GM21381 (cell line): ENCODE results near the gene SLC8A1.

Experiments
- ATAC-seq: cut with Tn5 transposase; IDR thresholded peaks from one replicate; pipeline ENCODE4 v1.9.1; 2021; ENCODE audit warnings: mild to moderate bottlenecking, moderate library complexity; ENCODE audit not compliant: unreplicated experiment

Gene SLC8A1

DNA sequence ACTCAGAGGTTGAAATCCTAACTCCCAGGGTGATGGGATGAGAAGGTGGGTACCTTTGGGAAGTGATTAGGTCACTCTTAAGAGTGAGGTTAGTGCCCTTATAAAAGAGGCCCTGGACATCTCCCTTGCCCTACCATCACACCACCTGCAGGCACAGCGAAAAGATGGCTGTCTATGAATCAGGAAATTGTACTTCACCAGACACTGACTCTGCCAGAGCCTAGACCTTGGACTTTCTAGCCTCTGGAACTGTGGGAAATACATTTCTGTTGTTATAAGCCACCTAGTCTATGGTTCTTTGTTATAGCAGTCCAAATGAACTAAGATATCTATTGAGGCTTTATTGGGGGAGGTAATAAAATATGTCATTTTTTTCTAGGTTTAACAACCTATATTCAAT lies 203.6 kb downstream of the SLC8A1 start:
- ATAC-seq = no peak

DNA sequence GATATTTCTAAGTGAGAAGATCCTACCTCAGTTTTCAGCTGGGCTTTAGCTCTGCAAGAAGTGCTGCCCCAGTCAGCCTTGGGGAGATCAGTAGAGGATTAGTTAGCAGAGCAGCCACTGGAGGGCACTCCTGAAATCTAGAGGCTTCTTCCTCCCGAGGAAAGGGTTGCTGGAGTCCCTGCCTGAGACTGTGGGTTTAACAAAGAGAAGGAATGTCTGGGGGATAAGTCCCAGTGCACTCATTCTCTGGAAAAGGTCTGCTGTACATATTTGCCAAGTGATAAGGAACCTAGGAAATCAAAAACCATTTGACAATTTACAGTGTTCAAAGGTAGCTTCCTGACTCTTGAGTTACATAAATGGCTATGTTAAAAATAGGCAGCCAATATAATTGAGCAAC lies 207.2 kb downstream of the SLC8A1 start:
- no peak for ATAC-seq

DNA sequence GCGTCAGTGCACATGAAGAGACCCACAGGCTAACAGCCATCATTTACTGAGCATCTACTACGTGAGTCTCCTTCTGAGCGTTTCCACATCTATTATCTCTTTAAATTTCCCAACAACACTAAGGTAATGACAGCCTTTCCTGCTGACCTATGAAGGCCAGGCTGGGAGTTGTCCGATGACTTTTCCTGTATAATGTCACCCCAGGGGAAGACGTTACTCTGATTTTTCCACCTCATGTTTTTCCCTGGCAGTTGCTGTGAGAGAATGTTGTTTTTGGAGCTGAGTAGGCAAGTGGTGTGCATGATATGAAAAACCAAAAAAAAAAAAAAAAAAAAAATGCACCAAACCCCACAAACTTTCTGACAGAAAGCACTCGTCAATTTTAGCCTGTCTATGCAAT lies 207.6 kb downstream of the SLC8A1 start:
- no peak for ATAC-seq

DNA sequence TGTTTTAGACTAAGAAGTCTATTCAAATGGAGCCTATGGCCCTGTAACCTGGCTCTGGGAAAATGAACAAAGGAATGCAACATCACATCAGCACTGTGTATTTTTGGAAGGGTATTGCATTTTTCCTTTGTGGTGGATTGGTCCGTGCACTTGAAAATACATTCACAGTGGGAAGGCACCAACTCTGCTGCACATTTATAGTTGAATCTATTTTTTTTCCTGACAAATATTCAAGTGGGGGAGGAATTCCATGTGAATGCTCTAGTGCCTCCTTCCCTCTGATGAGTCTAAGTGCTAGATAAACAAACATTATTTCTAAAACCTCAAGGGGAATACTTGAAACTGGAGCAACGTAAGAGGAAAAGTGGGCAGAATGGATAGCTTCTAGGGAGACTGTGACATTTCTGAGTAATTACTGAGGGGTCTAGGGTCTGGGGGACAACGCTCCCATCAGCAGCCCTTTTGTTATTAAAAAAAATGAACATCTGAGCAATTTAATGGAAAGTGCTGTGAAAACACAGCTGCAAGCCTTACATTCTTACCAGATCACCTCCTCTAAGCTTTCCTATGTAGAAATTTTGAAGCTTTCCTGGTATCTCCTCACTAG lies 208.2 kb downstream of the SLC8A1 start:
- no peak for ATAC-seq

DNA sequence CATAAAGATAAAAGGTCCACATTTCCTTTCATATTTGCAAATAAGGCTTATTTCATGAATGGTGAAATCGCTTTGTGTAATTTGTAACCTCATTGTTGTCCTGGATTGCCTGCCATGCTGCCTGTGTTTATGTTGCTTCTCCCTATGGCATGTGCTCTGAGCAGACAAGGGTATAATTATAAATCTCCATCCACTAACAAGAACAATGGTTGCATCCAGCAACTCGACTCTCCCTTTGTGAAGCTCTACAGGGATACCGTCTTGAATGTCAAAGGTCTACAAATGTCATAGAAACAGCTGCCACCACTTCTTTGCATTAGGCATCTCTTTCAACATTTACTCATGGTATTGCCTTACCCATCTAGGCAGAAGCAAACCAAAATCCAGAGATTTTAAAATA lies 209.6 kb downstream of the SLC8A1 start:
- no peak for ATAC-seq

DNA sequence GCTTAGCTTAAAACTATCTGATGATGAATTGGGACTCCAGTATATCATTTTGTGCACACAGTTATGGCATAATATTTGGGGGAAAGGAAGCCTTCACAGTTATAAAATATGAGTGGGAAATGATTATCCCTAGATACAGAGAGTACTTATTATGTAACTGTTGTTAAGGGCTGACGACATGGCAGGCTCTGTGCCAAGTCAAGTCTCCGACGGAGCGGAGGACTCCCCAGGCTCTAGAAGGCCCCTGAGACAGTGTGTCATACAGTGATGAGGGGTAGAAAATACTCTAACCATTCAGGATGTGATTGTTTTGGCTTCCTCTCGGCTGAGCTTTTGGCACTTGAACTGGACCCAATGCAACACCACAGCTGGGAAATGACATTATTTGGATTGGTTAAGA lies 211.8 kb downstream of the SLC8A1 start:
- no peak for ATAC-seq

DNA sequence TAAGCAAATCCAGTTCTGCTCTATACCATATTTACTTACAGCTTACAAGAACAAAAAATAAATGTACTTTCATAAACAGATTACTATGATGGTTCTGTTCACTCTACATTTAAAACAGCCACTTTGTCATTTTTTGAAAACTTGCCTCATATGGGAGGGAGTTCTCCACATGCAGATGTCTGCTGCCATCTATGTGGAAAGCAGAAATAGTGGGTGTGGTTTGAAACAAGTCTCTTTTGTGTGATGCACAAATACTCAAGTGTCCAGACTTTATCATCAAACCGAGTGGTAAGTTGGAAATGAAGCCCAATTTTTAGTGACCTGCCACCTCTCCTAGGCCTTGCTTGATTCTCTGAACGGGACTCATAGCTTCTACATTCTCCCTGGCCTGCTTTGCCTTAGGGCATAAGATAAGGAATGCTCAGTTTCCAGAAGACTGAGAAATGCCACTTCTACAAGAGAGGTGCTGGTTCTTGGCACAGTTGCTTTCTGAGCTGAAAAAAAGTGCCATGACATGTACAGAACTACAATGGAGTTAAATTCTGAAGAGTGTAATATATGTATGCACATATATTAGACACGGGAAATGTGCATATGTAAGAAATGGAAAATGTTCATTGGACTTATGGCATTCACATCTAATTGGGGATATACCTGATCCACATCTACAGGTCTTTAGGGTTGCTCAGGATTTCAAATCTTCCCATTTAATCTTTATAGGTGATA lies 221.0 kb downstream of the SLC8A1 start:
- no peak for ATAC-seq

DNA sequence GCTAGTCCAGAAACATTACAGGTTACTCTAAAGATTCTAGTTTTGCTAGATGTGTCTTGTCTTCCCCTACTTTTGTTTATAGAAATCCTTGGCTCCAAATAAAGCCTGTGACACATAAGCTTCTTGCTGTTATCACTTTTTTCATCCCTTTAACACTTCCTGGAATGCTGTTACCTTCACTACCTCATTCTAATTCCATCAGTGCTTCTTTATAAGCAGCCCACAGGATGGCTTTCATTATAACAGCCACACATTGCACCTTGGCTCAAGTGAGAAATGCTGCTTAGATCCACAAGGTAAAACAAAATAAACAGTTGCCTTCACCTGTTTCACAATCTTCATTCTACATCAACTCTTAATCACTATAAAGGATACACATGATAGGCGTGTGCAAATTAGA lies 221.7 kb downstream of the SLC8A1 start:
- no peak for ATAC-seq

DNA sequence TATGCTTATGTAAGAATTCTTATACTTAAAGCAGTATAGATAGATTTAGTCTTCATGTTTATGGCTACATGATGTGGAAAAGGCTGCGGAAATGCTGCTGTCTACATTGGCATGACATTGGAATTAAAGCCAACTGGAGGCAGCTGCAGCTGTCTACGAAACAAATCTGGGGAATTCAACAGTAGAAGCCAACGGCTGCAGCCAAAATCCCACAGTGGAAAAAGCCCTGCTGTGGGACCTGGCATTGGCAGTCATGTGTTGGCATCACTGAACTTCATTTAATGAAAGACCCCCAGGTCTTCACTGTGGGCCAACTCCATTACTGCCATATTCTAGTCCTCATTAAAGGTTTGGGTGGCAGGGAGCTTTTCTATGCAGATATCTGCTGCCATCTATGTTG lies 223.6 kb downstream of the SLC8A1 start:
- ATAC-seq = no peak

DNA sequence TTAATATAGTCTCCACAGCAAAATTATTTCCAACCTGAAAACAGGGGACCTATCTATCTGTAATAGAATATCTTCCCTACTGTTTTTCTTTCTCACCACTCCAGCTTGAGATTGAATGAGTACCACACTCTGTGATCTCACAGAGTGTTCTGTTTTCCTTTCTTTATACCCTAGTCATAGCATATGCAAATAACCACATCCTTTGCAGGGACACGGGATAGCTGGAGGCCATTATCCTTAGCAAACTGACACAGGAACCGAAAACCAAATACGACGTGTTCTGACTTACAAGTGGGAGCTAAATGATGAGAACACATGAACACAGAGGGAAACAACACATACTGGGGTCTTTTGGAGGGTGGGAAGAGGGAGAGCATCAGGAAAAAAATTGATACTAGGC lies 224.7 kb downstream of the SLC8A1 start:
- ATAC-seq = no peak

DNA sequence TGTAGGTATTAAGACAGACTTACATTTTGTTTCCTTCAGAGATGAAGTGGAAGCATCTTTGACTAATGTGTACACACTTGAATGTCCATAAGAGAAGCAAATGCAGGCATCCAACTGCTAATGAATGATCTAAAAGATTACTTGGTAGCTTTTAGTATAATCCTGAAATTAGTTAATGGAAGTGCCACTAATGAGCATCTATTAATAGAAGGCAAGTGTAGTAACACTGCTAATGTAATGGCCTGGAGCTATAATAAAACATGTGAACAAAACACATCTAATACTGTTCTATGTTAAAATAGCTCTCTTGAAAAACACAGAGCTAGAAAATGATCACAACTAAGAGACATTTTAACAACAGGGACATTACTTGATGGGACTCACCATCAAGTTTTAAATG lies 225.3 kb downstream of the SLC8A1 start:
- no peak for ATAC-seq

DNA sequence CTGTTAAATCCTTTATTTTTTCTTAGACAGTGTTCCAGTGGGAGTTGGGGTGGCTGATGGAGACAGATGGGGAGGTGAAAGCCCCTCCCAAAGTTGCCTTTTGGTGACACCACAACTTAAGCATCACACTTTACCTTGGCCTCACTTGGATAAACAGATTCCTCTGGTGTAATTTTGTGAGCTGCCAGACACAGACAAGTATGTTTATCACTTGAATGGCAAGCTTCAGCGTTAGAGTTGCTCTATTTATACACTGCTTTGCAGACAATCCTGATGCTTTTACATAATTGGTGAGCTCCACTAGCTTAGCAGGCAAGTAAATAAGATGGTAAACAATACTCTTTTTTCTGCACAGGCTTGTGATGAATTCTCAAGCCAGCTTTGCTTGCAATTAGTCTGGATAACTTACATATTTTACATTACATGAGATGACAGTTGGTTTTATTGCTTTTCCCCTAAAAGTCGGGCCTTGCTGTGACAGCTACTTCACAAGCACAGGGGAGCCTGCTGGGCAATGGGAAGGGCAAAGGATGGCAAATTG lies 226.2 kb downstream of the SLC8A1 start:
- no peak for ATAC-seq

DNA sequence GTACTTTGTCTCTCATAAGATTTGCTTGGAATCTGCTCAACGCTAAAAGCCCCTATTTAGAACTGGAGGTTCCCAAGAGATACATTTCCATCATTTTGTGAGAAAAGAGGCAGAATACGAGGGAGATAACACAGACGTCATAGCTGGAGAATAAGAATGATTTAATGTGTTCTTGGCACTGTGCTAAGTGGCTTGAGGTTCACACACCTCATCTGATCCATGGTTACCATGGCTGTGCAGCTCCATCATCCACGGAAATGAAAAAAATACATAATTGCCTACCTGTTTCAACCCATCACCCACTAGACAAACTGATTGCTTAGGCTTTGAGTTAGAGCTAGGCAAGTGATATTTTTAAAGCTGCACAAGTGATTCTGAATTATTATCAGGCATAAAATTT lies 227.6 kb downstream of the SLC8A1 start:
- ATAC-seq = no peak

DNA sequence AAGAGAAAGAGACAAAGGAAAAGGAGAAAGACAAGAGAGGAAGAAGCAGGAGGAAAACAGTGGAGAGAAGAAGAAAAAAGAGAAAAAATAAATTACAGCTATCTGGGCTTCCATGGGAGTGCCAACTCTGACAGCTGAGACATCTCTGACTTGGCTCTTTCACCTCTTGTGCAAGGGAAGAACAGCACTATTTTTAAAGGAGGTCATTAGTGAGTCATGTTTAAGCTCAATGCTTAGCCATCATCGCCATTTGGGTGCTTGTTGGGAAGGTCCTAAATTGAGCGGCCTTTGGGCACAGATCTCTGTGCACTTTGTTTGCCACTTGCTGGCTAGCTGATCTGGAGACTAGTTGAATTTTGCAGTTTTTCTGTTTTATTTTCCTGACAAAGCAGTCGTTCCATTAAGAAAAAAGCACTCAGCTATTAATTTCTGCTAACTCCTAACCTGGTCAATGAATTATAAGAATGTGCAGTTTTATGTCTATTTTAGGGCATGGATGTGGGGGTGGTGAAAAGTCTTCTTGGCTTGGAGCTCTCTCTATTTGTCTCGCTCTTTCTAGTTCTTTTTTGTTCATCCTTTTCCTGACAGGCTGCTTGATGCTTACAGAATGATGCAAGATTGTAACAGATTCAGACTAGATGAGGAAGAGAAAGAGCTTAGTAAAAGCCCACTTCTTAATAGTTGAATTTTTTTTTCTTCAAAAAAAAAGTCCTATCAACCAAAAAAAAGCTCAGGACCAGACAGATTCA lies 231.5 kb downstream of the SLC8A1 start:
- ATAC-seq = no peak

DNA sequence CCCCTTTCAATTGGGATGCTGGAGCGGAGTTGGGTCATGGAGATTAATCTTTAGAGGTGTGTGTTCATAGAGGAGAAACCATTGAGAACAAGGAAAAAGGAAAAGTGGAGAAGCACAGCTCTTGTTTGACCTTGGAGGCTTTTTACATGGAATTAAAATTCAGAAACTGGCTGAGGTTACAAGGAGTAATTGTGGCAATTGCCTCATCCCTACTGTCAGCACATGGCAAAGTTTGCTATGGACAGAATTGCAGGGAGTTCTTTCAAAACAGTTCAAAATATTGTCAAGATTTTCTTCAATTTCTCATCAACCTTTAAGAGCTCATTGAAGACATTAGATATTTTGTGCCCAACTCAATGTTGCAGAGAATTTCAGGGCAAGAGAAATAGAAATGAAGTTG lies 232.7 kb downstream of the SLC8A1 start:
- no peak for ATAC-seq

DNA sequence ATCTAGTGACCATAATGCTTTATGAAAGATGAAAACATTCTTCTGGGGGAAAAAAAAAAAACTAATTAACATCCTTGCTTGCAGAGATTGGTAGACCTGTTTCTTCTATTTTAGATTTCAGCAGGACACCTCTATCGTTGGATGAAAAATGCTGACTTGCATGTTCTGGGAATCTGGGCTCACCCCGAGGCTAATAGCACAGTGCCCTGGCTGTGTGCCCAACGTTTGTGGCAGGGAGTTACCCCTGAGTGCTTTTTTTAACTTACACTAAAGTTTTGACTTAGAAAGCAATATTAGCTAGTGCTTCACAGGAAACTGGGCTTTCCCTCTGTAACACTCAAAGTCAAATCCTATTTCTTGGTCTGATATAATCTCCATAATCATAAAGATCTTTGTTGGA lies 233.2 kb downstream of the SLC8A1 start:
- no peak for ATAC-seq

DNA sequence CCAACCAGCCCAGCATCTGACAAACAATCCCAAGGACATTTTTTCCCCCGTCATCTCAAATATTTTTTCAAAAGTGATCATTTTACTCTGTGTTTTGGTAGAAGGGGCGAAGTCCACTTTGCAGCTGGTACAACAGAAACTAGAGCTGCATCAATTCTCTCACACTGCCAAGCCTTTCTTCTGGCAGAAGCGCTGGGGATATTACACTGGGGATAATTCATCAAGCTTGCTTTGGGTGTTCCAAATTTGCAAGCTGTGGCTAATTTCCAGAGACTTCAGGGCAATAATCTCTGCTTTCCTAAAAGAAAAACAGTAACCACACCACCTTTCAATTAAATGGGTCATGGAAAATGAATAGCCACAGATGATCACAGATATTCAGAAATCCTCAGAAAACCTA lies 238.3 kb downstream of the SLC8A1 start:
- ATAC-seq = no peak

DNA sequence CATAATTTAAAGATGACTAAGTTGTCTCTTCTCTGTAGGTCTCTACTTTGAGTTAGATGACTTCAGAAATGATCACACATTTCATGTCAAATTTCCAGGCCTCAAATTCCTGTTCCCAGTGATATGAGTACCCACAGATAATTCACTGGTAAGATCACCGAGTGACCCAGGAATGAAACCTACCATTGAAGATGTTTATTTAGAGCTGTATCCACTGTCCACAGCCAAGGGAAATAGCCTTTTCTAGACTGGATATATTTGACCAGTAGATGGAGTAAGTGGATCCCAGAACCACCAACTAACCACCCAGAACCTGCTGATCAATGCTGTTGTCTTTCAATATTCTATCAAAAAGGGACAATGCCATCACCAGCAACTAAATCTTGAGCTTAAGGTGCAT lies 238.8 kb downstream of the SLC8A1 start:
- no peak for ATAC-seq

DNA sequence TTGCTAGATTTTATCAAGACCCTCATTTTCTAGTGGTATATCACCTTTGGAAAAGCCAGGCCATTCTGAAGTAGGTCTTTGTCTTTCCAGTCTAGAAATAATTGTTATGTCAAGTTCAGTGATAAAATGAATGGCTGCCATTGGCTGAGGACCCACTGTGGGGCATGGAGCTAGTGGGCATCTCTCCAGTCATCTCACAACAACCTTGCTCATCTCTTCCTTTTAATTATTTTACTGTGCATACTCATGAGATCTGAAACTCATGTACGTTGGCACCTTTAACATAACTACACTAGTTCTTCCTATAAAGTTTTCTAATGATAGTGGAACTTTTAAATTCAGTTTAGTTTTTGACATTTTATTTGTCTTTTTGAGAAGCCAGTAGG lies 240.9 kb downstream of the SLC8A1 start:
- ATAC-seq = no peak

DNA sequence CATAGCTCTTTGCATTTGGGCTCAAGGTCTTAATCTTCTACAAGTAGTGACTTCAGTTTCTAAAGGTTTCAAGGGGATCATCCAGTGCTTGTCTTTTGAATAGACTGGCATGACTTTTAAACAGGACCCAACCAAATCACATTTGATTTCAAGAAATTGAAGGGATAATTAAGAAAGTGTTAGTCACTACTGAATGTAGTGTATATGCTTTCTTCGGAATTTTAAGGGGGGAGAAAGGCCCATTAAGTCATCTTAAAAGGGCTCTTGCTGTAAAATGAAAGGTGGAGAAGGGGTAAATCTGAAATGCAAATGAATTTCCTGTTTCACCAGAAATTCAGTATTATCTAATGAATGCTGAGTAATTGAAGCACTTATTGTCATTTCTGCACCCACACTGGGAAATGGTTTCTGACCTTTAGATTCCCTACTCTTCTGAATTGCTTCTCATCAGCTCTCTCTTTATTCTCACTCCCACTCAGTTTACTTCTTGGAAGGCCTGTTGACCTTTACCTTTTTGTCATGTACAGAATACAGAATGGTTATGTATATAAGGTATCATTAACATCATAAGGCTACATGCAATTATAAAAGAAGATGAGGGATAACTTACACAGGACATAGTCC lies 241.4 kb downstream of the SLC8A1 start:
- no peak for ATAC-seq

DNA sequence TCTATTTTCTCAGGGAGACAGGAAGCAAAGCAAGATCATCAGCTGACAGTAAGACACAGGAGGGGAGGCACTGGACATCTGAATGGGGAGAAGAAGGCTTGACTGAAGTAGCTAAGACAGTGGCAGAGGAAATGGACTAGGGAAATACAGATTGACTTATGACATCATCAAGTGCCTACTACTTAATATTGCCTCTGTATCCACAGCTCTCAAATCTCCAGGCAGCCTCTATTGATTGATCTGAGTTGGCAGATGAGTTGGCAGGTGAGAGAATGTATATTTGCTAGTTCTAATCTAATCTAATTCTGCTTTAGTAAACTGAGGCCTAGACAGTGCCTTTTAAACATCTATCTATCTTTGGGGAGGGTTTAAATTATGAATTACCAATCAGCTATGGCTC lies 242.1 kb downstream of the SLC8A1 start:
- no peak for ATAC-seq

DNA sequence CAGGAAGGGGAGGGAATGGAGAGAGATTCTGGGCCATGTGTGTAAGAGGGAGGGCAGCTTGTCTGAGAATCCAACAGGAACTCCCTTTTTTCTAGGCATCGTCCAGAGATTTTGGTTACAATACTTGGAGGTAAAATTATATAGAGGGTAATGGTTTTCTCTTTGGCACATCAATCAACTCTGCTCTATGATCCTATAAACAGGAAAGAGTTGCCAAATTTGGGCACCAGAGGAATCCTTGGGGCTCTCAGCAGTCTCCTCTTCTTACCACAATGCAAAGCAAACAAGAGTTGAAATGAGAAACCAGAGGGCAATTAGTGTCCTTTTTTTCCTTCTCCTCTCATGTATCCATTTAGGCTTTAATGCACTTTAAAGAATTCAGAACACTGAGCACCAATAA lies 243.4 kb downstream of the SLC8A1 start:
- no peak for ATAC-seq
